Measurements from ENCODE around the gene SND1. TPM values are rescaled to one million over a fixed set of nuclear protein-coding genes. Genes with fewer than 3 reads are reported as not detected.

The SND1 gene
- total RNA-seq, 4 donors from 2014 or later, result 84.2 to 98.8 (median 93.4) TPM

- Histone ChIP-seq H3K36me3 (peaks cover 0 to 49% (median 0%) of the 10 kb centered on the region in 3 donors), H3K4me1 (peaks cover 0 to 18% (median 0%) of the 10 kb centered on the region in 3 donors), H3K27me3 (no peaks in the 10 kb centered on the region), H3K9me3 (no peaks in the 10 kb centered on the region), H3K4me3 (no peak overlapping the region), H3K27ac (no peak overlapping the region)
- WGBS, 2 donors, result 40 to 48% methylated on average over 1 of the region's 1 CpG
- TF ChIP-seq CTCF (IDR thresholded peaks at IDR 0.05), result no peak
- intact Hi-C loops (cut with DNase I), result no loop called here
- no peak for DNase-seq
Measured at GRCh38 chr7:127845522-127846214, 193.7 kb downstream of the SND1 start.

- H3K27ac ChIP-seq, result no peak overlapping the region
Measured at GRCh38 chr7:127847641-127848040, 195.6 kb downstream of the SND1 start.

GRCh38 chr7:127848241-127848640 is 196.2 kb downstream of the SND1 start:
- intact Hi-C loops (cut with DNase I), result no loop called here
- H3K9me3 ChIP-seq, result no peaks in the 10 kb centered on the region
- peaks cover 0 to 18% (median 0%) of the 10 kb centered on the region in 3 donors for H3K4me1 ChIP-seq
- DNase-seq, result no peak
- 100% methylated on average over 2 of the region's 2 CpGs for WGBS, 2 donors
- H3K27ac ChIP-seq, result no peak overlapping the region
- no peaks in the 10 kb centered on the region for H3K27me3 ChIP-seq
- H3K36me3 ChIP-seq, result peaks cover 0 to 55% (median 0%) of the 10 kb centered on the region in 3 donors
- no peak overlapping the region for H3K4me3 ChIP-seq
- TF ChIP-seq POLR2A (IDR thresholded peaks at IDR 0.05), result no peak
- TF ChIP-seq CTCF (IDR thresholded peaks at IDR 0.05), result no peak

More at GRCh38 chr7:127847641-127848040, 195.6 kb downstream of the SND1 start:
- H3K36me3 ChIP-seq, result peaks cover 0 to 55% (median 0%) of the 10 kb centered on the region in 3 donors
- intact Hi-C loops (cut with DNase I), result no loop called here
- no peaks in the 10 kb centered on the region for H3K9me3 ChIP-seq
- peaks cover 0 to 18% (median 0%) of the 10 kb centered on the region in 3 donors for H3K4me1 ChIP-seq
- no peak for TF ChIP-seq CTCF (IDR thresholded peaks at IDR 0.05)
- no peak for TF ChIP-seq POLR2A (IDR thresholded peaks at IDR 0.05)
- H3K4me3 ChIP-seq, result no peak overlapping the region
- no peaks in the 10 kb centered on the region for H3K27me3 ChIP-seq
- 90 to 93% methylated on average over 3 of the region's 3 CpGs for WGBS, 2 donors
- no peak for DNase-seq

- no peak for DNase-seq
- peaks cover 0 to 7% (median 0%) of the 10 kb centered on the region in 3 donors for H3K4me1 ChIP-seq
- H3K27me3 ChIP-seq, result no peaks in the 10 kb centered on the region
- H3K4me3 ChIP-seq, result no peak overlapping the region
- H3K9me3 ChIP-seq, result no peaks in the 10 kb centered on the region
- H3K27ac ChIP-seq, result no peak overlapping the region
- TF ChIP-seq POLR2A (IDR thresholded peaks at IDR 0.05), result no peak
- TF ChIP-seq CTCF (IDR thresholded peaks at IDR 0.05), result no peak
- intact Hi-C loops (cut with DNase I), result no loop called here
- WGBS, 2 donors, result 57 to 72% methylated on average over 3 of the region's 3 CpGs
- H3K36me3 ChIP-seq, result peaks cover 0 to 45% (median 0%) of the 10 kb centered on the region in 3 donors
Measured at GRCh38 chr7:127850195-127850594, 198.2 kb downstream of the SND1 start.

- H3K36me3 ChIP-seq, result peaks cover 0 to 19% (median 0%) of the 10 kb centered on the region in 3 donors
- no peaks in the 10 kb centered on the region for H3K27me3 ChIP-seq
- H3K4me3 ChIP-seq, result no peak overlapping the region
- no peak for DNase-seq
- TF ChIP-seq POLR2A (IDR thresholded peaks at IDR 0.05) (no peak), CTCF (IDR thresholded peaks at IDR 0.05) (no peak)
- H3K27ac ChIP-seq, result no peak overlapping the region
- intact Hi-C loops (cut with DNase I), result no loop called here
- H3K9me3 ChIP-seq, result no peaks in the 10 kb centered on the region
- H3K4me1 ChIP-seq, result no peaks in the 10 kb centered on the region
- WGBS, 2 donors, result 96 to 100% methylated on average over 2 of the region's 2 CpGs
Measured at GRCh38 chr7:127854383-127854782, 202.4 kb downstream of the SND1 start.

Data from esophagus squamous epithelium (tissue), 5 donors.